Medulla oblongata (tissue), 1 donor: ENCODE measurements around the gene PCNX3.

Experiments used
- DNase-seq: peaks from one replicate; pipeline ENCODE4 v3.0.0-alpha.2; 2015; ENCODE audit errors: extremely low spot score

The PCNX3 gene

DNA sequence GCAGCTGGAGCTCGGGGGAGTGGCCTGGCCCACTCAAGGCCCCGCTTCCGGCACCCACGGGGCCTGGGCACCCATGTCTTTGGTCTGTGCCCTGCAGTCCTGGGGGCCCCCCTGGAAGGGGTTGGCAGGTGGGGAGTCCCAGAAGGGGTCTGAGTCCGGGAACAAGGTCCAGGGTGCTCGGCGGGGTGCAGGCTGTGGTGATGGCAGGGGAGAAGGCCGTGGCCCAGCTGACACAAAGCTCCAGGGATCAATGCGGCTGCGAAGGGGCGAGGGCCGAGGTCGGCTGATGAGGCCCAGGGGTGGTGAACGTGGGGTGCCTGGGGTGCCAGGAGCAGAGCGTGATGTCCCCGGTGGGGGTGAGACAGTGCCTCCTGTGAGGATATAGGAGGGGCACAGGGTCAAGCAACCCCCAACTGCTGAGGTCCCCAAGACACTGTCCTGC lies 17.3 kb upstream of the PCNX3 start:
- no peak for DNase-seq

DNA sequence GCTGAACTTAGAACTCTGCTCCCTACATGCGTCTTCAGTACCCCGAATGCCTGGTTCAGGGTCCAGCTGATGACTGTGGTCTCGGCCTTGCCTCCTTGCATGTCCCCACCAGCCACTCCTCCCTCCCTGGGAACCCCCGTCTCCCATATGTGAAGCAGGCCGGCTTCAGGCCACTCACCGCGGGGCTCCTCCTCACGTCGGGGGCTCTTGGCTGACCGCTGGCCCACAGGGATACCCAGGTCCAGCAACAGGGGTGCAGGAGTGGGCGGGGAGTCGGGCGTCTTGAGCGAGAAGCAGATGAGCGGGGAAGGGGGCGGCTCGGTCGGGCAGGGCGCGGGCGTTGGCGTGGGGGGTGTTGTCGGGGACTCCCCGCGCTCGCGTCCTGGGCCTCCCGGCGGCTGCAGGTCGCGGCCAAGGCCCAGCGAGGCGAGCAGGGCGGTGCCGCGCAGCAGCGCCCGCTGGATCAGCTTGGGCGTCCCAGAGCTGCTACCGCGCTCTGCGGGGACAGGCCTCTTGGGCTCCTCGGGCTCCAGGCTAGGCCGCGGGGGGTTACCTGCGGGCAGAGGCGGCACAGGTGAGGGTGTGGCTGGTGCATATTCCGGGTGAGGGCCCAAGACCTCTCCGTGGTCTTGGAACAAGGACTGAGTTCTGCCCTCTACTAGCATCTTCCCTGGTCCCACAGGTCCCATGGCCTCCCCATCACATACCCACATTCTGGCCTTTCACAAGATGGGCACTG lies 16.2 kb upstream of the PCNX3 start:
- DNase-seq = no peak

DNA sequence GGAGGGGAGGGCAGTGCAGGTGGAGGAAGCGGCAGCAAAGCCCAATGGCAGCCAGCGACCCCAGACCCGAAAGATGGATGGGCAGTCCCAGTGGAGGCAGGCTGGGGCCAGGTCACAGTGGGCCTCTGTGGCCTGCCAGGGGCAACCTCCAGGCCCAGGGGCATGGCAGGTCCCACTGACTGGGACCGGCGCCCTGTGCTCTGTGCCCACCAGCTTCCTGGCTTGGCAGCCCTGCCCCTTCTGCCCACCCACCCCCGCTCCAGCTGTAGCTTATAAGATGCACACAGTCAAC lies 15.7 kb upstream of the PCNX3 start:
- no peak for DNase-seq

DNA sequence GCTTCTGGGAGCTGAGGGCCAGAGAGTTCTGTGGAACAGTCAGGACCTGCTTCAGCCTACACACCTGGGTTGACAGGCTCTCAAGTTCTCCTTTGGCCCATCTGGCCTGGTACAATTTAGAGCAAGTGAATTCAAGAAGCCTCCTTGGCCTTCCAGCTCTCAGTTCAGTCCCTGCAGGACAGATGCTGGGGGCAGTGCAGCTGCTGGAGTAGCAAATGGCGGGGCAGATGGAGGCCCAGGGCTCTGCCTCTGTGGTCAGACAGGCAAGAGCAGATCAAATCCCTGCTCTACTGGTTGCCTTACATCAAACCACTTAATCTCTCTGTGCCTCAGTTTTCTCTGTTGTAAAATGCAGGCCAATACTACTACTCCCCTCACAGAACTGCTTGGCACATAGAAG lies 11.3 kb upstream of the PCNX3 start:
- DNase-seq = no peak

DNA sequence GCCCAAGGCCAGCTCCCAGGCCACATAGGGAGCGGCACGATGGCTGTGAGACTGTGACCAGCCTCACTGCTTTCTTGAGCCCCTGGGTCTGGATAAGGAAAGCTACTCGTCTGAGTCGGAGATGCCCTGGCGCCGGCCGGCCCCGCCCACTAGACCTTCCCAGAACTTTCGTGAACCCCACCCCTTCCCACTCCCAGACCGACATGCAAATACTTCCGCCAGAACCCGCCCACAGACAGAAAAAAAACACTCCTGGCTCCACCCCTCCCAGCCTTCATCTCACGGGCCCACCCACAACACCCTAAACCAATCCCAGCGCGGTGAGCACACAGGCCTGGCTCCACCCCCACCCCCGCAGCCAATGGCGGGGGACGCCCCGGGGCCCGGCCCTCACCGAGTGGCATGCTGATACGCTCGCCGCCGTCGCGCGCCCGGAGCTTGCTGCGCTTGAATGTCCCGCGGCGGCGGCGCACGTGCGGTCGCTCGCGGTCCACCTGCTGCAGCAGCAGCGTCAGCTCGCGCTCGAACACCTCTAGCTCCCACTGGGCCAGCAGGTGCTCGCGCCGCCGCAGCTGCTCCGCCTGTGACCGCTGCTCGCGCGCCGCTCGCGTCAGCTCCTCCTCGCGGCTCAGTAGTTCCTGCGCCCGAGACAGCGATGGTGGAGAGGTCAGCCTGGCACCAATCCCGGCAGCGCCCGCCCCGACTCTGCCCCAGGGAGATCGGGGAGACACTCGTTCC lies 8.5 kb upstream of the PCNX3 start:
- DNase-seq = peak; percentile 96

DNA sequence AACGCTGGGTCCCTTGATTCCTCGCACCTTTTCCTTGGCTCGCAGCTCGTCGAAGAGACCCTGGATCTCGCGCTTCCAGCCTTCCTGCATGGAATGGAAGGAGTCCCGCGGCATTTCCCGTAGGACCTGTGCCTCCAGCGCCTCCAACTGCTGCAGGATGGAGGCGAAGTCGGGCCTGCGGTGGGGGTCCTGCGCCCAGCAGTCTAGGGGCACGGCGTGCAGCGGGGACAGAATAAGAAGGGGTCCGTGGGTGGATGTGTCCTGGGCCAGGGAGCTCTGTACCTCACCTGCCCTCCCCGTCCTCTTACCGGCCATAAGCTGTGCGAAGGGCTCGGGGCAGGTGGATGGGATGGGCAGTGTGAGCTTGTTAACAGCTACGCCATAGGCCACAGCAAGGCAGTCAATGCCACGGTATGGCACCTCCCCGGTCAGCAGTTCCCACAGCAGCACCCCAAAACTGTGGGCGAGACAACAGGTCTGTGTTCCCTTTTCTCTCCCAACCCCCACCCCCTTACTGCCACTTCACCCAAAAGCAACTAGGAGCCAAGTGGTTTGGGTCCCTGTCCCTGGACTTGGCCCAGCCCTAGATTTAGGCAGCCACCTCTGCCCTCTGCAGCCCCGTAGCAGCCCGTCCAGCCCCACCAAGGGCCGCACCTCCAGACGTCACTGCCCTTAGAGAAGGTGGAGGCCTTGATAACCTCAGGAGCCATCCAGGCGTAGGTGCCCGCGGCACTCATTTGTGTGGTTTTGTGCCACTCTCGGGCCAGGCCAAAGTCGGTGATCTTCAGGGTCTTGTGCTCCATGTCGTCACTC lies 7.8 kb upstream of the PCNX3 start:
- DNase-seq = no peak

DNA sequence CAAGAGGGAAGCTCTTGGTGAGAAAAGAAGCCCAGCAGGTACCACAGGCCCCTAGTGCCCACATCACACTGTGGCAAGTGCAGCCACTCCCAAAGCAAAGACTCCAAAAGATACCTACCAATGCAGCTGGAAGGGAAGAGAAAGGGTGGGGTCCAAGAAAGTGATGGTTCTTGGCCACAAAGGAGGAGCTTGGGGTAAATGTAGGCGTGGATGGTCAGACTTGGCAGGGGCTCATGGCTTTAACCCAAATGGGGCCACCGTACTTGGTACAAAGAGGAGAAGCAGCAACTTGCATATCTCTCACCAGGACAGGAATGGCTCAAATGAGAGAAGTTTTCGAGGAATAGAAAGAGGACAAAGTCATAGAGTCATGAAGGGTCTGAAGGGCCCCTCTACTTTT lies 6.3 kb upstream of the PCNX3 start:
- DNase-seq = no peak

DNA sequence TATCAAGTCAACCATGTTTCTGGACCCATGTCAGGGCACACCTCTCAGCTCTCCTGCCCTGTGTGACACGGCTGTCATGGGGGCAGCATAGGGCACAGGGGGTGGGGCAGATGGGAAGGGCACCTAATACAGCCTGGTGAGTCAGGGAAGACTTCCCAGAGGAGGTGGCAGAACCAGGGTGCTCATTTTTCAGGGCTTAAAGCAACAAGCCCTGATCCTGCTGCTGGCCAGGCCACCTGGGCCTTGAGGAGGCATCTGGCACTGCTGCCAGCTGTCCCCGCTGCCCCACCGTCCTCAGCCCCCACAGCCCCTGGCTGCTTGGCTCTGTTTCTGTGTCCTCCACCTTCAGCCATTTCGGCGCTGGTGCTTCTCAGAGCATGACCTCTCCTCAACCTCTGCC lies 5.9 kb upstream of the PCNX3 start:
- DNase-seq = no peak

DNA sequence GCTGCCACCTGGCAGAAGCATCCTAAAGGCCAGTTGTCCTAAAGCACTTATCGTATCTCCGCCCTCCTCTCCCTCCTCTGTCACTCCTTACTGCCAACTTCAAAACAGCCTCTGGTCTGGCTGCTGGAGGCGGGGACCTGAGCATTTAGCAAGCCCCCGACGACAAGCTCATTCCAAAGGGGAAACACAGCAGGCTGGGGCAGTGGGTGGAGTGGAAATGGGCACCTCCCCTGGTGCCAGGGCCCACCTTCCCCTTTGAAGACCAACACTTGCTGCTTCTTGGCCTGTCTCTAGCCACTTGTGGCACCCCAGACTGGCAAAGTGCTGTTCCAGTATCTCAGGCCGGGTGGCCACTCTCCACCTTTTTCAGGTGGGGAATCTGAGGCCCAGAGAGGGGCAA lies 5.2 kb upstream of the PCNX3 start:
- no peak for DNase-seq

DNA sequence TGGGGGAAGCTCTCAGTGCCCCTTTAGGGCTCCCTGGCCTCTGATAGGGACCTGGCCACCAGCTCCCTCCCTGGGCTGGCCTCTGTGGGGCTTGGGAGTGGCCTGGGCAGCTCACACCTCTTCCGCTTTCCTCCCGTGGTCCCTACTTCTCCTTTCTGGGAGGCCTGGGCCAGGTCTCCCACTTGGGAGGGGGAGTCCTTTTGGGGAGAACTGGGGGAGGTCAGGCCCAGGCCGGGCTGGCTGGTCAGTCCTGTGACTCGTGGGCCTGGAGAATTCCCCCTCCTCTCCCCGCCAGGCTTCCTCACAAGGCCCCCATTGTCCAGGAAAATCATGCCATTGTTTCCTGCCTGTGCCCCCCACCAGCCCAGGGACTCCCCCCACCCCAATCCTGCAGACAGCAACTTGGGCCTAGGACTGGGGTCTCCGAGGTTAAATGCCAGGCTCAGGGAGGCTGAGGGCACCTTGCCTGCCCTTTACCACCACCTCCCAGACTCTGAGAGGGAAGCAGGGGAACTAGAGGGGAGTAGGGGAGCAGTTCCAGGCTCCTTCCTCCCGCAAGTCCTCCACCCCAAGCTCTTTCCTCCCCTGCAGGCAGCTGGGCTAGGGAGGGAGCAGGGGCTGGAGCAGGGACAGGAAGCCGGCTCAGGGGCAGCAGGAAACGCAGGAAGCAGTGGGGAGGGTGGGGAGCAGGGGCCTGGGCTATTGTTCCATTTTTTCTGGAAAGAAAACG lies 4.4 kb upstream of the PCNX3 start:
- DNase-seq = peak; percentile 90

DNA sequence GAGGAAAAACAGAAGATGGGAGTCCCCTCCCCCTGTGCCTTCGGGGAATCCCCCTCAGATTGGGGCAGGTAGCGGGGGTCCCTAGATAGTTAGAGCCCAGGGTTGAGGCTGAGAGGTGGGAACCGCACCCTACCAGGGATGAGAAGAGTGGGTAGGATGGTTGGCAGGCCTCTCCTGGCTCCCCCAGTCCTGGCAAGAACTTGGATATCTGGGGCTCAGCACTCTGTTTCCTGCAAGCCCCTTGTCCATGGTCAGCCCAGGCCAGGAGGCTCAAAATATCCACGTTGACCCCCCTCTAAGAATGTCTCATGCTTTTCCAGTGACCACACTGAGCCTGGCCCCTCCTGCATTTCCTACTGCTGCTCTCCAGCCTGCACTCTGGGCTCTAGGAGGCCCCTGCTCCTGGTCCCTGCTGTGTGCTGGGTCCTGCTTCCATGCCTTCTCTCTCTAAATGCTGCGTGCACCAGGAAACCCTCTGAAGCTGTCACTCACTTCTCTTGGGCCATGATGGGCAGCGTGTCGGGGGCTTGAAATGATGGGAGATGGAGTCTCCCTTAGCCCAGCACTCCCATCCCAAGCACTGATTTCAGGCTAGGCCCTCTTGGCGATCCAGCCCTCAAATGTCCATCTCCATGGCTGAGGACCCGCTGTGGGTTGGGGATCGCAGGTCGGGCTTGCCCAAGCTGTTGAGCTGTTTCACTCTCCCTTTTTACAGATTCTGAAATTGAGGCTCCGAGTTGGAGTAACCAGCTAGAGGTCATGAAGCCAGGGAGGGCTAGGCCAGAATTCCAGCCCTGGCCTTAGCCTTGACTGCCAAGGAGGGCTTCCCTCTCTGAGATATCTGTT lies 3.6 kb upstream of the PCNX3 start:
- no peak for DNase-seq

DNA sequence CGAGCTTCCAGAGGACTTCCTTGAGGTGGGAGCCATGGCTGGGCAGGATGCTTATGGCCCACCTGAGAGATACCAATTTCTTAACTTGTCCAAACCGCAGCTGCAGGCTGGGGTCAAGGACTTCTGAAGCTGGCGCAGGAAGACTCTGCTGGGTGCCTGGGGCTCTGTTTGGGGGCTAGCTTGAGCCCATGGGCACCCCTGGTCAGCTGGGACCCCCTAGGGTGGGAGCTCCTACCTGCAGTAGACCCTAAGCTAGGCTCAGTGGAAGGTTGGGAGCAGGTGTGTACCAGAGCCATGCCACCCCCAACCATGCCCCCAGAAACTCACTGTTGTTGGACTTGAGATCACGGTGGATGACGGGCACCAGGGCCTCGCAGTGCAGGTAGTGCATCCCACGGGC lies 2.9 kb upstream of the PCNX3 start:
- no peak for DNase-seq

DNA sequence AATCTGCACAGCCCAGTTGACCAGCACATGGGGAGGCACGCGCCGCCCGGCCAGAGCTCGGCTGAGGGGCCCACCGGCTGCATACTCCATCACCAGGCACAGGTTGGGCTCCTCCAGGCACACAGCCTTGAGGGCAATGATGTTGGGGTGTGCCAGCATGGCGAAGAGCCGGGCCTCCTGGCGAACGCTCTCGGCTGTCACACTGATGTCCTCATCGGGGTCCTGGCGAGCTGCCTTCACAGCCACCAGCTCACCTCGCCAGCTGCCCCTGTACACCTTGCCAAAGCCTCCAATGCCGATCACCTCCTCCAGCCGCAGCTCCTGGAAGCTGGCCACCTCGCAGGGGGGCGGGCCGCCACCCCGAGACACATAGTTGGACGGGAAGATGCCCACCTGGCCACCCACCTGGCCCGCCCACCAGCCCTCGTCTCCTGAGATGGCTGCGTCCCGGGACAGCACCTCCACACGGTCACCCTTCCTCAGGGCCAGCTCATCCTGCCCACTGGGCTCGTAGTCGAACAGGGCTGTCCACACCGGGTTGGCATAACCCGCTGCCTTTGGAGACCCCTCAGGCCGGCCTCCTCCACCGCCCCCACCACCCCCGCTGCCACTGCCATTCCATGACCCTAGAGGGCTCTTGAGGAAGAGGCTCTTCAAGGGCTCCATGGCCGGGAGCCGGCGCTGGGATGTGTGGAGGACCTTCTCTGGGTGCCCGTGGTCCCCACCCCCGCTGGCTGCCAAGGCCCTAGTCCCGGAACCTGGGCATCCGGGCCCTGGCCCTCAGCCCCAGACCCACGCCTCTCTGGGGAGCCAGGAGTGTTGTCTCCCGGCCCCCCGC lies 2.3 kb upstream of the PCNX3 start:
- peak; percentile 32 for DNase-seq

DNA sequence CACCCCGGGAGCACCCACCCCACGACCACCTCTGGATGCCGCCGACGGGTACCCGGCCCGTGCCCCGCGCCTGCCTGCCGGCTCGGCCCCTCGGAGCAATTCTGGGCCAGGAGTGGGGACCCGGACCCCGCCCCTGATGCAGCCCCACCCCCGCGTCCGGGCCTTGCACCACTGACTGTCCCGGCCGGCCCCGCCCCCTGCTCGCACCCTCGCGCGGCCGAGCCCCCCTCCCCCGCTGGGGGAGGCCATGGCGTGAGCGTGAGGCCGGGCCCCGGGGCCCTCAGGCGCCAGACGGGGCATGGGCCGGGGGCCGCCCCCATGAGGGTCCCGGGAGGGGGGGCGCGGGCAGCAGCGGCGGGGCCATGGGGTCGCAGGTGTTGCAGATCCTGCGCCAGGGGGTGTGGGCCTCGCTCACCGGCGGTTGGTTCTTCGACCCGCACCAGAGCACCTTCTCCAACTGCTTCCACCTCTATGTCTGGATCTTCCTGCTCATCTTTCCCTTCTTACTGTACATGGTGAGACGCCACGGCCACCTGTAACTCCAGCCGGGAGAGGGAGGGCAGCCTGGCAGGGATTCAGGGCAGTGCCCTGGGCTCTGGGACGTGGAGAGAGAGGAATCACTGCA lies 486 bp downstream of the PCNX3 start:
- DNase-seq = no peak

DNA sequence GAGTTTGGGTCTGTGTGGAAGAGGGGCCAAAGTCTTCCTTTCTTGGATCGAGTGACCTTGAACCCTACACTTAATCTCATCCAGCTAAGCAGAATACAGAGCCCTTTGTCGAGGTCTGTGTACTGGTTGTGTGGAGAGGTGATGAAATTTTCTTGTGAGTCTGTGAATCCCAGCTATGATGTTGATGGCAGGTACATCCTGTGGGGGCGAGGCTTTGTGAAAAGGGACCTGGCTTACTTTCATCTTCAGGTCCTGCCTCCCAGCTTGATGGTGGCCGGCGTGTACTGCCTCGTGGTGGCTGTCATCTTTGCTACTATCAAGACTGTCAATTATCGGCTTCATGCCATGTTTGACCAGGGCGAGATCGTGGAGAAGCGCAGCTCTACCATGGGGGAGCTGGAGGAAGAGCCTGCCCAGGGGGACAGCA lies 1.0 kb downstream of the PCNX3 start:
- DNase-seq = no peak

DNA sequence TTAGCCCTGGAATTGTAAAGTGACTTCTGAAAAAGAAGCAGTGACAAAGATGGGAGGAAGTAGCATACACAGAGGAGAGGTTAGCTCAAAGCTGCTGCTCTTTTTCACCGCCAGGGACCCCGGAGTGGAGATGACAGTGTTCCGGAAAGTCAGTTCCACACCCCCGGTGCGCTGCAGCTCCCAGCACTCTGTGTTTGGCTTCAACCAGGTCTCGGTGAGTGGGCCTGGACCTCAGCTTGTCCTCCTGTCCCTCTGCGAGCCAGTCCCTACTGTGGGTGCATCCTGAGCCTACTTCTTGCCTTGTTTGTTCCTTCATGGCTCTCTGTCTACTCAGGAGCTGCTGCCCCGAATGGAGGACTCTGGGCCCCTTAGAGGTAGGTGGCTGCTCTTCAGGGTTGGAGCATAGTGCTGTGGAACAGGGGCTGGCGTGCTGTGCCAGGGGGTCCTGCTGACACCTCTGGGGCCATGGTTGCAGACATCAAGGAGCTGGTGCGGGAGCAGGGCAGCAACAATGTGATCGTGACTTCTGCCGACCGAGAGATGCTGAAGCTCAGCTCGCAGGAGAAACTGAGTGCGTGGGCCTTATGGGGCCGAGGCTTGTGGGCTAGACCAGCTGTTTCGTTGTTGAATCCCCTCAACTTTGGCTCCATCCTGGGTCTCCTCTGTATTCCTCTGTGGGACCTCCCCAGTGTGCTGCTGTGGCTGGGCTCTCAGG lies 1.7 kb downstream of the PCNX3 start:
- no peak for DNase-seq

DNA sequence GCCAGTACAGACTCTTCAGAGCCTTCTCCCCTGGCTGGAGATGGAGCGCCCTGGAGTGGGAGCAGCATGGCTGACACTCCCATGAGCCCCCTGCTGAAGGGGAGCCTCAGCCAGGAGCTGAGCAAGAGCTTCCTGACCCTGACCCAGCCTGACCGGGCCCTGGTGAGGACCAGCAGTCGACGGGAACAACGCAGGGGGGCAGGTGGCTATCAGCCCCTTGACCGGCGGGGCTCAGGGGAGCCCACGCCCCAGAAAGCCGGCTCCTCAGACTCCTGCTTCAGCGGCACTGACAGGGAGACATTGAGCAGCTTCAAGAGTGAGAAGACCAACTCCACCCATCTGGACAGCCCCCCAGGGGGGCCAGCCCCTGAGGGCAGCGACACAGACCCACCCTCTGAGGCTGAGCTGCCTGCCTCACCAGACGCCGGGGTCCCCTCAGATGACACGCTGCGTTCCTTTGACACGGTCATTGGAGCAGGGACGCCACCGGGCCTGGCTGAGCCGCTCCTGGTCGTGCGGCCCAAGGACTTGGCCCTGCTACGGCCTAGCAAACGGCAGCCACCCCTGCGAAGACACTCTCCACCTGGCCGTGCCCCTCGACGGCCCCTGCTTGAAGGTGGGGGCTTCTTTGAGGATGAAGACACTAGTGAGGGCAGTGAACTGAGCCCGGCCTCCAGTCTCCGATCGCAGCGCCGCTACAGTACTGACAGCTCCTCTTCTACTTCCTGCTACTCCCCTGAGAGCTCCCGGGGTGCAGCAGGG lies 2.6 kb downstream of the PCNX3 start:
- DNase-seq = no peak

DNA sequence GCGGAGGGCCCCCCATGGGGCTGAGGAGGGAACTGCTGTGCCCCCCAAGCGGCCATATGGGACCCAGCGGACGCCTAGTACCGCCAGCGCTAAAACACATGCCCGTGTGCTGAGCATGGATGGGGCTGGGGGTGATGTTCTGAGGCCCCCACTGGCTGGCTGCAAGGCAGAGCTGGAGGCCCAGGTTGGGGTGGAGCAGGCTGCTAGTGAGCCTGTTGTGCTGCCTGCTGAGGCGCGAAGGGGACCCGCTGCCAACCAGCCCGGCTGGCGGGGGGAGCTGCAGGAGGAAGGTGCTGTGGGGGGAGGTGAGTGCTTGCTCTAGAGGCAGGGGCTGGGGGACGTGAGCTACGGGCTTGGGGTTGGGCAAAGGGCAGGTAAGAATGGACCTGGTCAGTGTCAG lies 3.2 kb downstream of the PCNX3 start:
- no peak for DNase-seq
